Upper lobe of left lung (tissue), 4 donors: ENCODE data around the gene TMEM187.

ENCODE experiments used
- CTCF ChIP-seq, 6 experiments: fragments of 450-650 bp in 4 of 6; fragments of 200-600 bp in 2 of 6; sonication (generic) in 2 of 6; IDR thresholded peaks; one replicate each; pipeline ENCODE4 v1.5.1; 2016 to 2019; ENCODE audit warnings: antibody characterized with exemption in 6 of 6
- EP300 ChIP-seq, 4 donors: sonication (generic); formaldehyde crosslinking; IDR thresholded peaks; one replicate each; pipeline ENCODE4 v1.5.1; 2017; ENCODE audit warnings: antibody characterized with exemption in 4 of 4, control low read depth in 2 of 4
- POLR2A ChIP-seq, 4 donors: fragments of 450-650 bp; IDR thresholded peaks; one replicate each; pipeline ENCODE4 v1.5.1; 2016 to 2017; ENCODE audit warnings: antibody characterized with exemption in 4 of 4, mild to moderate bottlenecking in 2 of 4
- POLR2AphosphoS5 ChIP-seq, 2 donors: sonication (generic); formaldehyde crosslinking; IDR thresholded peaks; one replicate each; pipeline ENCODE4 v1.5.1; 2017; ENCODE audit warnings: antibody characterized with exemption in 2 of 2

DNA sequence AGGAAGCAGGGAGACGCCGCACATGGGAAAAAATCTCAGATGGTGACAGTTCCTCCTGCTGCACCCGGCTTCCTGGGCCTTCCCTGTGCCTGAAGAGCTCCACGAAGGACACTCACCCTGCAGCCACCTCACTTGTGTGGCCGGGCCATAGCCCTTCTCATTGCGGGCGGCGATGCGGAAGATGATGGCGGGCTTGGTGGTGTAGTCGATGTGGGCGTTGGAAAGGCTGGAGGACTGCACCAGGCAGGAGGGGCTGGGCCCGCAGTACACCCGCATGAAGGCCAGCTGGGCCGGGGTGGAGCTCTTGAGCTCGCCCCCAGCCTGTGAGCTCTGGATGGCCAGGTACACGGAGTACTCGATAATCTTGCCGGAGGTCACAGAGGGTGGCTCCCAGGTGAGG lies 22.4 kb upstream of the TMEM187 start:
- TF ChIP-seq CTCF (IDR thresholded peaks at IDR 0.05) (no peak), POLR2AphosphoS5 (IDR thresholded peaks at IDR 0.05) (no peak), POLR2A (IDR thresholded peaks at IDR 0.05) (no peak), EP300 (IDR thresholded peaks at IDR 0.05) (no peak)
